Calu3 (cell line): ENCODE measurements around the gene KRTAP5-5. TPM values are rescaled to one million over a fixed set of nuclear protein-coding genes. Genes with fewer than 3 reads are reported as not detected.

Experiments
- BruUV-seq: library from RNA; stranded (reverse); fragments of 400-500 nt; replicated peaks from 2 replicates; lab custom pipeline; 2021; lab: Mats Ljungman, UMichigan
- CTCF ChIA-PET: fragments of 300-600 bp; sonication (Branson Sonifier 250); formaldehyde crosslinking; loops from one replicate; lab custom pipeline; 2022; ENCODE audit warnings: antibody characterized with exemption; lab: Charles Lee
- DNase-seq: peaks from one replicate; pipeline ENCODE4 v3.0.0; 2022
- H3K27ac Mint-ChIP-seq: one replicate; pipeline ENCODE4 v1.8.0; 2022; ENCODE audit warnings: mixed read lengths; ENCODE audit not compliant: unreplicated experiment
- H3K27me3 Mint-ChIP-seq: one replicate; pipeline ENCODE4 v1.8.0; 2022; ENCODE audit warnings: mixed read lengths; ENCODE audit not compliant: unreplicated experiment
- H3K36me3 Mint-ChIP-seq: one replicate; pipeline ENCODE4 v1.8.0; 2022; ENCODE audit warnings: mild to moderate bottlenecking, moderate library complexity, mixed read lengths; ENCODE audit not compliant: insufficient read depth, unreplicated experiment
- H3K4me1 Mint-ChIP-seq: one replicate; pipeline ENCODE4 v1.8.0; 2022; ENCODE audit warnings: mild to moderate bottlenecking, low read depth, mixed read lengths; ENCODE audit not compliant: unreplicated experiment
- H3K4me3 Mint-ChIP-seq: one replicate; pipeline ENCODE4 v1.8.0; 2022; ENCODE audit warnings: mild to moderate bottlenecking, low read depth, moderate library complexity, mixed read lengths; ENCODE audit not compliant: unreplicated experiment
- H3K9me3 Mint-ChIP-seq: one replicate; pipeline ENCODE4 v1.8.0; 2022; ENCODE audit warnings: low read depth, mixed read lengths; ENCODE audit not compliant: unreplicated experiment
- intact Hi-C: fragments of 100-400 bp; cut with micrococcal nuclease; formaldehyde crosslinking; loops from one replicate; pipeline ENCODE4 v1.10.0; 2022; ENCODE audit not compliant: unreplicated experiment
- total RNA-seq: library from RNA; stranded (reverse); gene quantifications from 2 replicates; pipeline ENCODE4 v1.2.3, GENCODE V29; 2022
- TF ChIP-seq, protein P1 (sequence below): fragments of 200-600 bp; IDR thresholded peaks from one replicate; pipeline ENCODE4 v1.8.0; 2022; ENCODE audit warnings: antibody characterized with exemption; ENCODE audit not compliant: unreplicated experiment

KRTAP5-5 gene
- total RNA-seq, 1 experiment from 2014 or later, result not detected

- no peaks in the 10 kb centered on the region for H3K4me1 Mint-ChIP-seq
- H3K4me3 Mint-ChIP-seq, result no peak within 1 kb of the TSS
- TF ChIP-seq, protein P1, sequence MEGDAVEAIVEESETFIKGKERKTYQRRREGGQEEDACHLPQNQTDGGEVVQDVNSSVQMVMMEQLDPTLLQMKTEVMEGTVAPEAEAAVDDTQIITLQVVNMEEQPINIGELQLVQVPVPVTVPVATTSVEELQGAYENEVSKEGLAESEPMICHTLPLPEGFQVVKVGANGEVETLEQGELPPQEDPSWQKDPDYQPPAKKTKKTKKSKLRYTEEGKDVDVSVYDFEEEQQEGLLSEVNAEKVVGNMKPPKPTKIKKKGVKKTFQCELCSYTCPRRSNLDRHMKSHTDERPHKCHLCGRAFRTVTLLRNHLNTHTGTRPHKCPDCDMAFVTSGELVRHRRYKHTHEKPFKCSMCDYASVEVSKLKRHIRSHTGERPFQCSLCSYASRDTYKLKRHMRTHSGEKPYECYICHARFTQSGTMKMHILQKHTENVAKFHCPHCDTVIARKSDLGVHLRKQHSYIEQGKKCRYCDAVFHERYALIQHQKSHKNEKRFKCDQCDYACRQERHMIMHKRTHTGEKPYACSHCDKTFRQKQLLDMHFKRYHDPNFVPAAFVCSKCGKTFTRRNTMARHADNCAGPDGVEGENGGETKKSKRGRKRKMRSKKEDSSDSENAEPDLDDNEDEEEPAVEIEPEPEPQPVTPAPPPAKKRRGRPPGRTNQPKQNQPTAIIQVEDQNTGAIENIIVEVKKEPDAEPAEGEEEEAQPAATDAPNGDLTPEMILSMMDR, result no peak
- H3K9me3 Mint-ChIP-seq, result no peaks in the 10 kb centered on the region
- DNase-seq, result no peak
- no peaks in the 10 kb centered on the region for H3K36me3 Mint-ChIP-seq
- no peak within 1 kb of the TSS for H3K27ac Mint-ChIP-seq
- intact Hi-C loops, result no loop called here
- CTCF ChIA-PET, result no interaction called here
- no TSS peak for BruUV-seq
- H3K27me3 Mint-ChIP-seq, result peaks cover 88% of the 10 kb centered on the region
Observed at GRCh38 chr11:1608363-1608762, 21.2 kb upstream of the KRTAP5-5 start, which contains the start of gene KRTAP5-3. TSS of gene KRTAP5-3 (minus strand) at chr11:1608463. CDS start at chr11:1608385, 78 bp downstream.

GRCh38 chr11:1618231-1618630, 11.3 kb upstream of the KRTAP5-5 start:
- intact Hi-C loops, result no loop called here
- peaks cover 89% of the 10 kb centered on the region for H3K27me3 Mint-ChIP-seq
- H3K36me3 Mint-ChIP-seq, result no peaks in the 10 kb centered on the region
- no peak for DNase-seq
- CTCF ChIA-PET, result no interaction called here
- BruUV-seq, result no TSS peak
- H3K27ac Mint-ChIP-seq, result no peak overlapping the region
- H3K4me3 Mint-ChIP-seq, result no peak overlapping the region
- no peaks in the 10 kb centered on the region for H3K4me1 Mint-ChIP-seq
- no peaks in the 10 kb centered on the region for H3K9me3 Mint-ChIP-seq
- TF ChIP-seq, protein P1, result no peak

DNA sequence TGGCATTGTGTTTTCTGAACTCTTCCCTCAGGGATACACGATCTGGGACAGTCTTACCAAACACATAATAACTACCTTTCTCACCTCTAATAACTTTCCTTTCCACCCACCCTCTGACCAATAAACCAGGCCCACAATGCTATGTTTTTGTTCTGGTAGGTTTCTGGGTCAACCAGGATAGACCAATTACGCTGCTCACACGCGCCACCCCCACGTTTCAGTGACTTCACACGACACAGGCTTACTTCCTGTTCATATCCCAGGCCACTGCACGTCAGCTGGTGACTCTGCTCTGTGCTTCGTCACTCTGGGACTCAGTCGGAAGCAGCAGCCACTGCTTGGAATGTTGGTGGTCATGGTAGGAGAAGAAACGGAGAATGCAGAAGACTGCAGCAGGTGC, 10.1 kb upstream of the KRTAP5-5 start:
- CTCF ChIA-PET, result no interaction called here
- DNase-seq, result no peak
- no peaks in the 10 kb centered on the region for H3K36me3 Mint-ChIP-seq
- intact Hi-C loops, result no loop called here
- BruUV-seq, result no TSS peak
- H3K4me1 Mint-ChIP-seq, result no peaks in the 10 kb centered on the region
- H3K27me3 Mint-ChIP-seq, result peaks cover 88% of the 10 kb centered on the region
- no peak overlapping the region for H3K27ac Mint-ChIP-seq
- H3K4me3 Mint-ChIP-seq, result no peak overlapping the region
- no peaks in the 10 kb centered on the region for H3K9me3 Mint-ChIP-seq
- TF ChIP-seq, protein P1, result no peak

DNA sequence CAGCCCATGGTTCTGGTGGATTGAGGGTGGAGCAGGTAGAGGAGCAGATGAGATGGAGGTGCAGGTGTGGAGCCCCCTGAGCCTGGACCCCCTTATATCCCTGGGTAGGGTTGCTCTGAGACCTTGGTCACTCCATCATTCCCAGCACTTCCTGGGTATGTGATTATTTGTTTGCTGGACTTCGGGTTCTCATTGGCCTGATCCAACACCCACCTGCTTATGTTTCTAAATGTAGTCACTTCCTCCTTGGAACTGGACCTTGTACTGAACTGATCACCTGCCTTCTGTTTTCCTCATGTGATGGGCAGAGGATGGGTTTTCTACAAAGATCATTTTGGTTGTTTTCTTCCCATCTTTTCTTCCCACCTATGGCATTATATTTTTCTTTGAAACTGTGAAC, 7.5 kb upstream of the KRTAP5-5 start, which contains the start of gene KRTAP5-4:
KRTAP5-4 (minus strand) TSS at position 53 of the 400 bp plus-strand sequence; CDS start at position 8, 45 bp downstream.
- no peaks in the 10 kb centered on the region for H3K36me3 Mint-ChIP-seq
- H3K9me3 Mint-ChIP-seq, result no peaks in the 10 kb centered on the region
- H3K4me3 Mint-ChIP-seq, result no peak within 1 kb of the TSS
- TF ChIP-seq, protein P1, result no peak
- no peak within 1 kb of the TSS for H3K27ac Mint-ChIP-seq
- DNase-seq, result no peak
- H3K27me3 Mint-ChIP-seq, result peaks cover 88% of the 10 kb centered on the region
- CTCF ChIA-PET, result no interaction called here
- intact Hi-C loops, result no loop called here
- H3K4me1 Mint-ChIP-seq, result no peaks in the 10 kb centered on the region
- BruUV-seq, result no TSS peak
